Neuronal stem cell (in vitro differentiated cells): Measurements from ENCODE around the gene SLC38A1.

Source experiments
- DNase-seq: peaks from one replicate; pipeline ENCODE4 v3.0.0-alpha.2; 2013; ENCODE audit warnings: low spot score
- H2AFZ ChIP-seq: one replicate; pipeline ENCODE4 v1.6.1; 2013; ENCODE audit warnings: mild to moderate bottlenecking, low read length, inconsistent platforms
- H2AK5ac ChIP-seq: 2 replicates; pipeline ENCODE4 v1.6.1; 2013; ENCODE audit warnings: low read depth, mild to moderate bottlenecking, inconsistent platforms, low read length, moderate library complexity, mixed read lengths
- H2BK120ac ChIP-seq: 2 replicates; pipeline ENCODE4 v1.6.1; 2013; ENCODE audit warnings: low read depth, mild to moderate bottlenecking, inconsistent platforms, low read length, moderate library complexity, mixed read lengths
- H2BK12ac ChIP-seq: one replicate; pipeline ENCODE4 v1.6.1; 2013; ENCODE audit warnings: low read length, inconsistent platforms
- H2BK15ac ChIP-seq: 2 replicates; pipeline ENCODE4 v1.6.1; 2013; ENCODE audit warnings: mild to moderate bottlenecking, low read length, inconsistent platforms, mixed read lengths
- H2BK5ac ChIP-seq: one replicate; pipeline ENCODE4 v1.6.1; 2013; ENCODE audit warnings: inconsistent platforms, mild to moderate bottlenecking, low read length, moderate library complexity
- H3K14ac ChIP-seq: one replicate; pipeline ENCODE4 v1.6.1; 2013; ENCODE audit warnings: low read length, inconsistent platforms
- H3K18ac ChIP-seq: 2 replicates; pipeline ENCODE4 v1.6.1; 2013; ENCODE audit warnings: low read length, inconsistent platforms
- H3K23ac ChIP-seq: 2 replicates; pipeline ENCODE4 v1.6.1; 2013; ENCODE audit warnings: low read depth, mild to moderate bottlenecking, mixed read lengths, low read length, inconsistent platforms; ENCODE audit not compliant: poor library complexity
- H3K27ac ChIP-seq: replicated peaks from 3 replicates; pipeline ENCODE4 v1.5.1; 2013; ENCODE audit warnings: low read length, inconsistent platforms
- H3K27me3 ChIP-seq, 3 experiments: 2 replicates each; pipeline ENCODE4 v1.6.1; 2013; ENCODE audit warnings: low read length in 3 of 3, mild to moderate bottlenecking in 2 of 3, inconsistent platforms in 1 of 3, low read depth in 1 of 3, mixed read lengths in 1 of 3, moderate library complexity in 1 of 3; ENCODE audit not compliant: control insufficient read depth in 3 of 3, insufficient read depth in 3 of 3
- H3K36me3 ChIP-seq, 2 donors: replicated peaks in 1 of 2; 2 replicates each; pipeline ENCODE4 v1.6.1; 2013; ENCODE audit warnings: low read length in 2 of 2; ENCODE audit not compliant: control insufficient read depth in 2 of 2, insufficient read depth in 2 of 2
- H3K4ac ChIP-seq: 2 replicates; pipeline ENCODE4 v1.6.1; 2013; ENCODE audit warnings: inconsistent platforms, mild to moderate bottlenecking, low read length, moderate library complexity
- H3K4me1 ChIP-seq, 2 donors: 1 replicate in 1 of 2; 2 replicates in 1 of 2; pipeline ENCODE4 v1.6.1; 2013; ENCODE audit warnings: low read length in 2 of 2, low read depth in 1 of 2; ENCODE audit not compliant: control insufficient read depth in 2 of 2, insufficient read depth in 1 of 2
- H3K4me2 ChIP-seq: one replicate; pipeline ENCODE4 v1.6.1; 2013; ENCODE audit warnings: mild to moderate bottlenecking, low read length, inconsistent platforms; ENCODE audit not compliant: insufficient read depth, poor library complexity, severe bottlenecking
- H3K4me3 ChIP-seq, 2 donors: 2 replicates each; pipeline ENCODE4 v1.5.1; 2013; ENCODE audit warnings: low read length in 2 of 2, mild to moderate bottlenecking in 2 of 2, inconsistent platforms in 1 of 2, moderate library complexity in 1 of 2
- H3K79me1 ChIP-seq: one replicate; pipeline ENCODE4 v1.6.1; 2013; ENCODE audit warnings: low read depth, mild to moderate bottlenecking, inconsistent platforms, low read length, moderate library complexity
- H3K9ac ChIP-seq: one replicate; pipeline ENCODE4 v1.6.1; 2013; ENCODE audit warnings: mild to moderate bottlenecking, low read depth, low read length, inconsistent platforms; ENCODE audit not compliant: poor library complexity
- H3K9me3 ChIP-seq, 2 donors: replicated peaks in 1 of 2; 2 replicates each; pipeline versions ENCODE3 to v1.6.1; 2013; ENCODE audit warnings: low read length in 2 of 2, mild to moderate bottlenecking in 2 of 2, inconsistent platforms in 1 of 2, low read depth in 1 of 2, mixed read lengths in 1 of 2, moderate library complexity in 1 of 2; ENCODE audit not compliant: control insufficient read depth in 2 of 2, insufficient read depth in 1 of 2
- H4K8ac ChIP-seq: one replicate; pipeline ENCODE4 v1.6.1; 2013; ENCODE audit warnings: low read depth, mild to moderate bottlenecking, inconsistent platforms, low read length, moderate library complexity
- H4K91ac ChIP-seq: one replicate; pipeline ENCODE4 v1.6.1; 2013; ENCODE audit warnings: low read length, low read depth, mild to moderate bottlenecking, inconsistent platforms; ENCODE audit not compliant: poor library complexity
- WGBS, 2 donors: extraction: QIAGEN DNeasy Blood & Tissue Kit; methylation state at CpG; one replicate each; pipeline ENCODE4 v1.1.7; 2013; ENCODE audit warnings: missing lambda C conversion rate in 2 of 2, mixed read lengths in 1 of 2; ENCODE audit not compliant: insufficient read length in 2 of 2, insufficient replicate concordance in 1 of 2; ENCODE audit errors: extremely low coverage in 2 of 2; 5-methylcytosine and 5-hydroxymethylcytosine counted together

Gene SLC38A1

GRCh38 chr12:46276756-46277155 lies 7.9 kb upstream of the SLC38A1 start:
- Histone ChIP-seq H3K79me1 (peaks cover under 1% of the 10 kb centered on the region), H4K91ac (no peak overlapping the region), H2AK5ac (no peak overlapping the region), H2BK120ac (no peak overlapping the region), H3K18ac (no peak overlapping the region), H3K4me2 (no peak overlapping the region), H2BK5ac (no peak overlapping the region), H3K4ac (no peak overlapping the region), H3K4me1 (no peaks in the 10 kb centered on the region), H2AFZ (no peak overlapping the region), H3K9ac (no peak overlapping the region), H3K4me3 (no peak overlapping the region), H3K36me3 (peaks cover 0 to 2% of the 10 kb centered on the region in 2 donors), H3K9me3 (peaks cover 0 to 4% of the 10 kb centered on the region in 2 donors), H3K14ac (no peak overlapping the region), H3K27ac (no peak overlapping the region), H3K27me3 (no peaks in the 10 kb centered on the region), H2BK12ac (no peak overlapping the region), H4K8ac (no peak overlapping the region), H2BK15ac (no peak overlapping the region), H3K23ac (no peak overlapping the region)
- no peak for DNase-seq
- WGBS, 2 donors = no CpG with 5 or more reads among the region's 3 CpGs

GRCh38 chr12:46271863-46272262 lies 3.0 kb upstream of the SLC38A1 start:
- H3K4me1 ChIP-seq = peaks cover 0 to 3% of the 10 kb centered on the region in 2 donors
- no peak overlapping the region for H2AK5ac ChIP-seq
- H3K14ac ChIP-seq = no peak overlapping the region
- no CpG with 5 or more reads among the region's 2 CpGs for WGBS, 2 donors
- H3K27me3 ChIP-seq = peaks cover 0 to 22% (median 0%) of the 10 kb centered on the region in 3 experiments
- H3K4me2 ChIP-seq = no peak overlapping the region
- H3K4me3 ChIP-seq = no peak overlapping the region
- H3K18ac ChIP-seq = no peak overlapping the region
- no peak overlapping the region for H4K8ac ChIP-seq
- H3K9ac ChIP-seq = no peak overlapping the region
- H3K79me1 ChIP-seq = peaks cover 6% of the 10 kb centered on the region
- no peak overlapping the region for H2BK5ac ChIP-seq
- no peaks in the 10 kb centered on the region for H3K9me3 ChIP-seq
- H3K23ac ChIP-seq = no peak overlapping the region
- no peak overlapping the region for H4K91ac ChIP-seq
- peaks cover 0 to 2% of the 10 kb centered on the region in 2 donors for H3K36me3 ChIP-seq
- no peak overlapping the region for H2BK15ac ChIP-seq
- H2BK120ac ChIP-seq = no peak overlapping the region
- H2AFZ ChIP-seq = no peak overlapping the region
- H3K27ac ChIP-seq = no peak overlapping the region
- DNase-seq = no peak
- H2BK12ac ChIP-seq = no peak overlapping the region
- no peak overlapping the region for H3K4ac ChIP-seq

- Histone ChIP-seq H4K8ac (no peak overlapping the region), H4K91ac (peak overlapping the region; percentile 89), H3K18ac (peak overlapping the region; percentile 99), H2AFZ (peak overlapping the region; percentile 96), H3K4me3 (peak overlapping the region; percentile 86 to 87), H2BK5ac (peak overlapping the region; percentile 98), H3K4ac (peak overlapping the region; percentile 93), H3K9ac (peak overlapping the region; percentile 98), H2BK120ac (peak overlapping the region; percentile 62), H3K23ac (peak overlapping the region; percentile 90), H3K4me2 (peak overlapping the region; percentile 83), H3K79me1 (peaks cover 6% of the 10 kb centered on the region), H3K36me3 (no peaks in the 10 kb centered on the region), H2BK12ac (no peak overlapping the region), H3K27ac (peak overlapping the region; percentile 89), H3K9me3 (no peaks in the 10 kb centered on the region), H3K4me1 (peaks cover 3 to 6% of the 10 kb centered on the region in 2 donors), H3K14ac (peak overlapping the region; percentile 14), H2BK15ac (peak overlapping the region; percentile 84), H3K27me3 (peaks cover 0 to 22% (median 0%) of the 10 kb centered on the region in 3 experiments), H2AK5ac (peak overlapping the region; percentile 86)
- no peak for DNase-seq
- WGBS, 2 donors = no CpG with 5 or more reads among the region's 42 CpGs
Measured at GRCh38 chr12:46269429-46270241, 792 bp upstream of the SLC38A1 start.

- peak overlapping the region; percentile 98 for H2BK5ac ChIP-seq
- H3K36me3 ChIP-seq = no peaks in the 10 kb centered on the region
- DNase-seq = no peak
- peak overlapping the region; percentile 76 for H3K14ac ChIP-seq
- H3K27me3 ChIP-seq = peaks cover 0 to 22% (median 0%) of the 10 kb centered on the region in 3 experiments
- peak overlapping the region; percentile 91 for H2BK15ac ChIP-seq
- H3K23ac ChIP-seq = peak overlapping the region; percentile 90
- H3K79me1 ChIP-seq = peaks cover 6% of the 10 kb centered on the region
- no peak overlapping the region for H2BK12ac ChIP-seq
- H4K8ac ChIP-seq = peak overlapping the region; percentile 30
- H3K9ac ChIP-seq = peak overlapping the region; percentile 98
- H3K18ac ChIP-seq = peak overlapping the region; percentile 99
- H3K4me3 ChIP-seq = peak overlapping the region; percentile 86 to 87
- H3K9me3 ChIP-seq = no peaks in the 10 kb centered on the region
- peak overlapping the region; percentile 51 for H2BK120ac ChIP-seq
- peak overlapping the region; percentile 88 for H2AK5ac ChIP-seq
- WGBS, 2 donors = no CpG with 5 or more reads among the region's 48 CpGs
- H3K4ac ChIP-seq = peak overlapping the region; percentile 20
- H4K91ac ChIP-seq = no peak overlapping the region
- H2AFZ ChIP-seq = peak overlapping the region; percentile 96
- H3K27ac ChIP-seq = peak overlapping the region; percentile 89
- H3K4me2 ChIP-seq = peak overlapping the region; percentile 83
- peaks cover 3 to 11% of the 10 kb centered on the region in 2 donors for H3K4me1 ChIP-seq
Measured at GRCh38 chr12:46267825-46268582, 839 bp downstream of the SLC38A1 start.
